Measurements from ENCODE around the gene RAB12. TPM values are rescaled to one million over a fixed set of nuclear protein-coding genes. Genes with fewer than 3 reads are reported as not detected.
"Not testable (repeated sequence)": the region's sequence is repeated elsewhere in the genome, so short reads cannot be mapped to it uniquely, and the experiment has no call there.

The RAB12 gene, protein sequence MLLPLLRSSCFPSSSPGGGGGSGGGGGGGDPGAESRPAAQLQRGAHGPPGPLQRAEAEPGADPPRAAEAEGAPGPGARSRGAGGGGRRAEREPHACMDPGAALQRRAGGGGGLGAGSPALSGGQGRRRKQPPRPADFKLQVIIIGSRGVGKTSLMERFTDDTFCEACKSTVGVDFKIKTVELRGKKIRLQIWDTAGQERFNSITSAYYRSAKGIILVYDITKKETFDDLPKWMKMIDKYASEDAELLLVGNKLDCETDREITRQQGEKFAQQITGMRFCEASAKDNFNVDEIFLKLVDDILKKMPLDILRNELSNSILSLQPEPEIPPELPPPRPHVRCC
- 51.2 and 52.9 TPM in 2 replicates for total RNA-seq (2014; rRNA removed; shearing (Covaris generic))

DNA sequence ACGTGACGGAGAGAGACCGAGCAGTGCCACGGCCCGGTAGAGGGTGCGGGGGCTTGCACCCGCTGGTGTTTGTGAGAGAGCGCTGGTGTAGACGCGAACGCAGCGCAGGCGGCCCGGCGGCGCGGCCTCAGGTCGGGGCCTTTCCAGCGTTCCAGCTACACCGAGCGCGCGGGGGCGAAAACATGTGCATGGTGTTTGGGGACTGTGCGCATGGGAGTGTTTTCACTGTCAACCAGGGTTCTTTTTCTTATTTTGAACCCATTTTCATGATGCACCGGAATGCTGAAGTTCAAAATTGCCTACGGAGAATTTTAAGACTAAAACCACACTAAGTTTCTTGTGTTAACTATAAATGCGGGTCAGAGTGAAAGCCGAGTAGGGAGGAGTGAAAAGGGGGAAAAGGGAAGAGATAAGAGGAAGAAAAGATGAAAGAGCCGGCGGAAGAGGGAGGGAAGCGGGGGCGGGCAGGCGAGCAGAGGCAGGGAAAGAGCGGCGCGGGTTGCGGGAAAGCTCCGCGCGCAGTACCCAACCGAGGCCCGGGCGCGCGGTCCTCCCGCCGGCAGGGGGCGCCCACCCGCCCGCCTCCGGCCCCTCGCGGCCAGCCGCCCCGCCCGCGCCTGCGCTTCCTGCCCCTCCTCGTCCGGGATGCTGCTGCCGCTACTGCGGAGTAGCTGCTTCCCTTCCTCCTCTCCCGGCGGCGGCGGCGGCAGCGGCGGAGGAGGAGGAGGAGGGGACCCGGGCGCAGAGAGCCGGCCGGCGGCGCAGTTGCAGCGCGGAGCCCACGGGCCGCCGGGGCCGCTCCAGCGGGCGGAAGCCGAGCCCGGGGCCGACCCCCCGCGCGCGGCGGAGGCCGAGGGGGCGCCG is at the start of gene RAB12:
TSS of gene RAB12 (plus strand) at position 643 of the 864 bp plus-strand sequence. CDS start at position 646, 3 bp downstream.
- Histone ChIP-seq H3K4me1 (no peaks in the 10 kb centered on the region), H3K9me3 (replicated peaks) (no peaks in the 10 kb centered on the region), H3K36me3 (no peaks in the 10 kb centered on the region), H3K27me3 (no peaks in the 10 kb centered on the region), H3K27ac (no peak within 1 kb of the TSS; the same call in 1 of the 2 replicates), H3K4me3 (peak within 1 kb of the TSS; percentile 74)
- peak; percentile 75 to 79 for DNase-seq

DNA sequence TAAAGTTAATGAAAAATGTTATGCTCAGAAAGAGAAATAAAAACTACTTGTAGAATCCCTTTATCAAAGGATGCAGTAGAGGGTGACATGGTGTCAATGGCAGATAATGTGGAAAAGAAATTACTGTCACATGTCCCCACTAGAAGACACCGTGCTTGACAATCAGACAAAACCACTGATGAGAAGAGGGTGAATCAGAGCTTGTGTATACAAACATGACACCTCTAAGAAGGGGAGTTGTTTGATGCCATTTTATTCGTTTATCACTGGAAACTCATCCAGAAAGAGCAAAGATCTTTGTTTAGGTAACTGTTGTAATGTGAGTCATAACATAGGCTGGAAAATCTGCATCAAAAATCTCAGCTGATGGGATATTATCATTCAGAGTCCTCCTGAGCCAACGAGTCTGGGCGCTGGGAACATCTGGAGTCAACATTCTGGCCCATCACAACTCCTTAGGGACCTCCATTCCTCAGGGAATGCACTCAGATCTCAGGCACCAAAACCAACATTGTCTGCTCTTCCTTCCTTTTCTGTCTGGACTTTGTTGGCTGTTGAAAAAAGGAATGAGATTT is 49.5 kb upstream of the RAB12 start:
- Histone ChIP-seq H3K9me3 (replicated peaks) (no peaks in the 10 kb centered on the region), H3K27me3 (no peaks in the 10 kb centered on the region), H3K36me3 (no peaks in the 10 kb centered on the region), H3K4me3 (no peak overlapping the region), H3K27ac (no peak overlapping the region), H3K4me1 (no peaks in the 10 kb centered on the region)
- no peak for DNase-seq

DNA sequence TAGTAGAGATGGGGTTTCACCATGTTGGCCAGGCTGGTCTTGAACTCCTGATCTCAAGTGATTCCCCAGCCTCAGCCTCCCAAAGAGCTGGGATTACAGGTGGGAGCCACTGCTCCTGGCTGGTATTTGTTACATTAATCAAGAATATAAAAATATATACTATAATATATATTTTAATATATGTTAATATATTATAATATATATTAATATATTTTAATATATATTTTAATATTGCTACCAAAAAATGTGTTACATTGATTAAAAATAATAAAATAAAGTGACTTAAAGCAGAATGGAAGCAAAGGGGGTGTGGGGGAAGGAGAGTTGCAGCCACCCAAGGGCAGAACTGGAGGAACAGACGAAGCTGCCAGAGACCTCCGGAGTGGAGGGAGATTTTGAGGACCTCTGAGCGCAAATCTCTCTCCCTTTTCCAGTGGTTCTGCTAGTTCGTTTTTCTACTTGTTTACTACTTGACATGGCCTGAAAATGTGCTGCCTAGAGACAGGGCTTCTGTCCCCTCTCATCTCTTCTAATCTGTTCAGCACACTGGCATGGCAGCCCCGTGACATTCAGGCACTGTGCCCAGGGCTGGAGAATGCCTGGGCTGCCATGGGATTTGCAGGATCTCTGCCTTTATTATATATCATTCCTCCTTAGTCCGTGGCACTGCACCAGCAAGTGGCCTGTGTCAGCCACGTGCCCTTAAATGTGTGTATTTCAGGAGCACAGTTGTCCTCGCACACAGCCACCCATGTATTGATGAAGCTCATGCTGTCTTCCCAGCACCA is 47.9 kb upstream of the RAB12 start:
- Histone ChIP-seq H3K27me3 (no peaks in the 10 kb centered on the region), H3K36me3 (no peaks in the 10 kb centered on the region), H3K4me1 (no peaks in the 10 kb centered on the region), H3K27ac (no peak overlapping the region), H3K9me3 (replicated peaks) (no peaks in the 10 kb centered on the region), H3K4me3 (no peak overlapping the region)
- DNase-seq: no peak

DNA sequence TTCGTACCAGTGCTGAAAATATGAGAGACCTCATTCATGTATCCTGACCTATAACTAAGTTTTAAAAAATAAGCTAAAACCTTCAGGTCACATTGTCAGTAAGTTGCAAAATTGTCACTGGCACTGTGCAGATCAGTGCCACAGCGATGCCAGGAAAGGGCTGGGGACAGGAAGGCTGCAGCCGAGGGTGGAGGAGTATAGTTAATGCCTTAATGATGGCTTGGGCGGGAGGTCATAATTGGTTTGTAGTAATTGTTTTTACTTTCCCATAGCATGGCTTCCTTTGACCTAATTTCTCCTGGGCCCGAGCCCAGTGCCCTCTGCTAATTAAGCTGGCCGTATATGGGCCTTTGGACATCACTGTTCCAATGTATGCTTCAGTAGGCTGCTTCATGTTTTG is 47.2 kb upstream of the RAB12 start:
- H3K36me3 ChIP-seq: no peaks in the 10 kb centered on the region
- no peaks in the 10 kb centered on the region for H3K4me1 ChIP-seq
- no peaks in the 10 kb centered on the region for H3K27me3 ChIP-seq
- DNase-seq: no peak
- H3K9me3 ChIP-seq (replicated peaks): no peaks in the 10 kb centered on the region
- no peak overlapping the region for H3K27ac ChIP-seq
- no peak overlapping the region for H3K4me3 ChIP-seq

GRCh38 chr18:8562919-8563318 is 46.3 kb upstream of the RAB12 start:
- no peaks in the 10 kb centered on the region for H3K36me3 ChIP-seq
- H3K4me3 ChIP-seq: no peak overlapping the region
- DNase-seq: no peak
- no peak overlapping the region for H3K27ac ChIP-seq
- no peaks in the 10 kb centered on the region for H3K27me3 ChIP-seq
- H3K4me1 ChIP-seq: no peaks in the 10 kb centered on the region
- no peaks in the 10 kb centered on the region for H3K9me3 ChIP-seq (replicated peaks)

- Histone ChIP-seq H3K4me3 (no peak overlapping the region), H3K27ac (no peak overlapping the region), H3K4me1 (no peaks in the 10 kb centered on the region), H3K36me3 (no peaks in the 10 kb centered on the region), H3K9me3 (replicated peaks) (no peaks in the 10 kb centered on the region), H3K27me3 (no peaks in the 10 kb centered on the region)
- no peak for DNase-seq
These were observed 37.8 kb upstream of the RAB12 start for GRCh38 chr18:8571399-8571798.

DNA sequence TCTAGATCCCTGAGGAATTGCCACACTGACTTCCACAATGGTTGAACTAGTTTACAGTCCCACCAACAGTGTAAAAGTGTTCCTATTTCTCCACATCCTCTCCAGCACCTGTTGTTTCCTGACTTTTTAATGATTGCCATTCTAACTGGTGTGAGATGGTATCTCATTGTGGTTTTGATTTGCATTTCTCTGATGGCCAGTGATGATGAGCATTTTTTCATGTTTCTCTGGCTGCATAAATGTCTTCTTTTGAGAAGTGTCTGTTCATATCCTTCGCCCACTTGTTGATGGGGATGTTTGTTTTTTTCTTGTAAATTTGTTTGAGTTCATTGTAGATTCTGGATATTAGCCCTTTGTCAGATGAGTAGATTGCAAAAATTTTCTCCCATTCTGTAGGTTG is 35.5 kb upstream of the RAB12 start:
- H3K27me3 ChIP-seq; H3K9me3 ChIP-seq (replicated peaks); H3K36me3 ChIP-seq; H3K4me3 ChIP-seq; DNase-seq; H3K4me1 ChIP-seq; H3K27ac ChIP-seq: not testable (repeated sequence)

- DNase-seq: no peak
- no peaks in the 10 kb centered on the region for H3K36me3 ChIP-seq
- H3K27me3 ChIP-seq: no peaks in the 10 kb centered on the region
- H3K9me3 ChIP-seq (replicated peaks): no peaks in the 10 kb centered on the region
- no peaks in the 10 kb centered on the region for H3K4me1 ChIP-seq
- H3K4me3 ChIP-seq: no peak overlapping the region
- H3K27ac ChIP-seq: no peak overlapping the region
These were observed 24.4 kb upstream of the RAB12 start for GRCh38 chr18:8584798-8585197.

DNA sequence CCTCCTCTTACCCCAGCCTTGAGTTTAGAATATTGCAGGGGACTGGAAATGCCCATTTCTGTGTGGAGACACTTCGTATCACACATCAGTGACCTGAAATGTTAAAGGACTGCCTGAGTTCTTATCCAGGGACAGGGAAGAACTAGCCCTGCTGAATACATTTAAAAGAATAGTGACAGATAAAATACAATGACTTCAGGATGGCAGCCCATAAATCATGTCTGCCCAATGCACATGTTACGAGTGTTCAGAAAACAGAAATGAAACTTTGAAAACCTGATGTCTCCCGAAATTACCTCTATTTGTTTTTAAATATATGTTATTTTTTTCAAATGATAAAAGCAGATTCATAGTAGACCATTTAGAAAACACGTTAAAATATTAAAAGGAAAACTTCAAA is 22.3 kb upstream of the RAB12 start:
- Histone ChIP-seq H3K4me1 (no peaks in the 10 kb centered on the region), H3K27ac (no peak overlapping the region), H3K4me3 (no peak overlapping the region), H3K9me3 (replicated peaks) (no peaks in the 10 kb centered on the region), H3K27me3 (no peaks in the 10 kb centered on the region), H3K36me3 (no peaks in the 10 kb centered on the region)
- no peak for DNase-seq

DNA sequence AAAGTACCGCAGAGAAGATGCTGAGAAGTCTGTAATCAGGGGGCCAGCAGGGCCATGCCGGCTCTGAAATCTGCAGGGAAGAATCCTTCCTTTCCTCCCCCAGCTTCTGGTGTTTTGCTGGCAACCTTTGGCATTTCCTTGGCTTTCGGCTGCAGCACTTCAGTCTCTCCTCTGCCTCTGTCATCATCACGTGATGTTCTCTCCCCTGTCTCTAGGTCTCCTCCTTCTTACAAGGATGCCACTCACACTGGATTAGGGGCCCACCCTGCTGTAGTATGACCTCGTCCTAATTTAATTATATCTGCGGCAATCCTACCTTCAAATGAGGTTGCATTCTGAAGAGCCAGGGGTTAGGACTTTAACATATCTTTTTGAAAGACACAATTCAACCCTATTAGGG is 13.8 kb upstream of the RAB12 start:
- Histone ChIP-seq H3K4me1 (no peaks in the 10 kb centered on the region), H3K27ac (no peak overlapping the region), H3K9me3 (replicated peaks) (no peaks in the 10 kb centered on the region), H3K36me3 (no peaks in the 10 kb centered on the region), H3K4me3 (no peak overlapping the region), H3K27me3 (no peaks in the 10 kb centered on the region)
- no peak for DNase-seq

GRCh38 chr18:8601277-8602032 is 7.8 kb upstream of the RAB12 start:
- Histone ChIP-seq H3K36me3 (no peaks in the 10 kb centered on the region), H3K27ac (no peak overlapping the region), H3K27me3 (no peaks in the 10 kb centered on the region), H3K4me3 (no peak overlapping the region), H3K4me1 (no peaks in the 10 kb centered on the region), H3K9me3 (replicated peaks) (no peaks in the 10 kb centered on the region)
- DNase-seq: no peak

GRCh38 chr18:8602040-8602439 is 7.2 kb upstream of the RAB12 start:
- no peak for DNase-seq
- no peaks in the 10 kb centered on the region for H3K9me3 ChIP-seq (replicated peaks)
- no peak overlapping the region for H3K27ac ChIP-seq
- H3K4me3 ChIP-seq: no peak overlapping the region
- no peaks in the 10 kb centered on the region for H3K27me3 ChIP-seq
- no peaks in the 10 kb centered on the region for H3K36me3 ChIP-seq
- H3K4me1 ChIP-seq: no peaks in the 10 kb centered on the region

DNA sequence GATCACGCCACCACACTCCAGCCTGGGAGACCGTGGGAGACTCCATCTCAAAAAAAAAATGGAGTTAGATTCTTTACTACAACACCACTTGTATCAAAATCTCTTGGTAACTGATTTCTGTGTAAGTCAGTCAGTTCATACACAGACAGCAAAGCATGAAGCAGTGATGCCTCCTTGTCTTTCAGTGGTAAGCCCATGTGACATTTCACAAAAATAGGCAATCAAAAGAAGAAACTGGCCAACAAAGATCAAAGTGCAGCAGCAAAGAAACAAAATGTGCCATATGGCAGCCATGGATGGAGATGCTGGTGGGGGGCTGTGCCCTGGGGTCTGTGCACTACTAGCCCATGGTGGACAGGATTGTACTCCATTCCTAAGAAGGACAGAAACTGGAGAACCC is 6.7 kb upstream of the RAB12 start:
- H3K27ac ChIP-seq: no peak overlapping the region
- no peaks in the 10 kb centered on the region for H3K36me3 ChIP-seq
- no peaks in the 10 kb centered on the region for H3K9me3 ChIP-seq (replicated peaks)
- no peak overlapping the region for H3K4me3 ChIP-seq
- no peaks in the 10 kb centered on the region for H3K27me3 ChIP-seq
- DNase-seq: no peak
- H3K4me1 ChIP-seq: no peaks in the 10 kb centered on the region
